H9 (cell line): ENCODE measurements around the gene MOV10L1. TPM values are rescaled to one million over a fixed set of nuclear protein-coding genes. Genes with fewer than 3 reads are reported as not detected.

Experiments
- DNase-seq: peaks from one replicate; pipeline ENCODE4 v3.0.0-alpha.2; 2017
- H2AFZ ChIP-seq: one replicate; pipeline ENCODE4 v1.6.1; 2013; ENCODE audit warnings: mild to moderate bottlenecking, low read length, control low read depth, moderate library complexity
- H2AK5ac ChIP-seq: 2 replicates; pipeline ENCODE4 v1.6.1; 2013; ENCODE audit warnings: low read length, control low read depth, mixed read lengths; ENCODE audit not compliant: insufficient read length
- H2BK120ac ChIP-seq: one replicate; pipeline ENCODE4 v1.6.1; 2013; ENCODE audit warnings: low read depth, mild to moderate bottlenecking, low read length, control low read depth, inconsistent platforms; ENCODE audit not compliant: poor library complexity, severe bottlenecking
- H2BK12ac ChIP-seq: 2 replicates; pipeline ENCODE4 v1.6.1; 2013; ENCODE audit warnings: low read length, control low read depth, mixed read lengths, low read depth; ENCODE audit not compliant: insufficient read length
- H2BK15ac ChIP-seq: 2 replicates; pipeline ENCODE4 v1.6.1; 2013; ENCODE audit warnings: low read depth, low read length, control low read depth
- H2BK20ac ChIP-seq: one replicate; pipeline ENCODE4 v1.6.1; 2013; ENCODE audit warnings: low read depth, mild to moderate bottlenecking, low read length, control low read depth, inconsistent platforms; ENCODE audit not compliant: poor library complexity, severe bottlenecking
- H2BK5ac ChIP-seq: 2 replicates; pipeline ENCODE4 v1.6.1; 2013; ENCODE audit warnings: low read length, control low read depth, mixed read lengths; ENCODE audit not compliant: insufficient read length
- H3K14ac ChIP-seq: 2 replicates; pipeline ENCODE4 v1.6.1; 2013; ENCODE audit warnings: low read length, control low read depth; ENCODE audit not compliant: insufficient read depth
- H3K18ac ChIP-seq: 2 replicates; pipeline ENCODE4 v1.6.1; 2013; ENCODE audit warnings: low read depth, mild to moderate bottlenecking, mixed read lengths, low read length, control low read depth; ENCODE audit not compliant: insufficient read length
- H3K23ac ChIP-seq: 2 replicates; pipeline ENCODE4 v1.6.1; 2013; ENCODE audit warnings: low read length, control low read depth, mixed read lengths, low read depth; ENCODE audit not compliant: insufficient read length
- H3K23me2 ChIP-seq: 2 replicates; pipeline ENCODE4 v1.6.1; 2013; ENCODE audit warnings: low read depth, mild to moderate bottlenecking, mixed read lengths, low read length, control low read depth; ENCODE audit not compliant: insufficient read length, poor library complexity, severe bottlenecking
- H3K27ac ChIP-seq: 2 replicates; pipeline ENCODE4 v1.5.1; 2013; ENCODE audit warnings: low read length, control low read depth, mixed read lengths, low read depth; ENCODE audit not compliant: insufficient read length
- H3K27me3 ChIP-seq: 2 replicates; pipeline ENCODE4 v1.6.1; 2013; ENCODE audit warnings: low read length, control low read depth, inconsistent platforms; ENCODE audit not compliant: insufficient read depth
- H3K4ac ChIP-seq: 2 replicates; pipeline ENCODE4 v1.6.1; 2013; ENCODE audit warnings: low read depth, mild to moderate bottlenecking, control low read depth, inconsistent platforms, low read length, moderate library complexity
- H3K4me1 ChIP-seq: 2 replicates; pipeline ENCODE4 v1.6.1; 2013; ENCODE audit warnings: low read length, control low read depth, inconsistent platforms; ENCODE audit not compliant: insufficient read depth
- H3K4me2 ChIP-seq: 2 replicates; pipeline ENCODE4 v1.6.1; 2013; ENCODE audit warnings: low read length, control low read depth, mixed read lengths; ENCODE audit not compliant: insufficient read length, insufficient read depth
- H3K56ac ChIP-seq: 2 replicates; pipeline ENCODE4 v1.6.1; 2013; ENCODE audit warnings: low read depth, mild to moderate bottlenecking, mixed read lengths, low read length, control low read depth; ENCODE audit not compliant: insufficient read length
- H3K79me1 ChIP-seq: 2 replicates; pipeline ENCODE4 v1.6.1; 2013; ENCODE audit warnings: low read depth, mild to moderate bottlenecking, moderate library complexity, low read length, control low read depth, inconsistent platforms; ENCODE audit not compliant: insufficient read depth, poor library complexity, severe bottlenecking
- H3K79me2 ChIP-seq: 2 replicates; pipeline ENCODE4 v1.6.1; 2013; ENCODE audit warnings: low read length, control low read depth, inconsistent platforms; ENCODE audit not compliant: insufficient read depth
- H3K9ac ChIP-seq: 2 replicates; pipeline ENCODE4 v1.6.1; 2013; ENCODE audit warnings: low read length, control low read depth, mixed read lengths; ENCODE audit not compliant: insufficient read length; ENCODE audit errors: extremely low read depth
- H3K9me3 ChIP-seq: one replicate; pipeline ENCODE4 v1.6.1; 2013; ENCODE audit warnings: low read depth, low read length, inconsistent platforms; ENCODE audit not compliant: control insufficient read depth
- H3T11ph ChIP-seq: one replicate; pipeline ENCODE4 v1.6.1; 2013; ENCODE audit warnings: mild to moderate bottlenecking, low read length, control low read depth, inconsistent platforms
- H4K20me1 ChIP-seq: one replicate; pipeline ENCODE4 v1.6.1; 2013; ENCODE audit not compliant: control insufficient read depth, insufficient read length, insufficient read depth
- H4K5ac ChIP-seq: 2 replicates; pipeline ENCODE4 v1.6.1; 2013; ENCODE audit warnings: low read depth, mild to moderate bottlenecking, mixed read lengths, low read length, control low read depth; ENCODE audit not compliant: insufficient read length
- H4K8ac ChIP-seq: replicated peaks from 2 replicates; pipeline ENCODE4 v1.6.1; 2013; ENCODE audit warnings: low read length, control low read depth, mixed read lengths, low read depth; ENCODE audit not compliant: insufficient read length
- H4K91ac ChIP-seq: 2 replicates; pipeline ENCODE4 v1.6.1; 2013; ENCODE audit warnings: low read depth, mild to moderate bottlenecking, moderate library complexity, mixed read lengths, low read length, control low read depth; ENCODE audit not compliant: insufficient read length
- H3K27ac Mint-ChIP-seq, 3 experiments: 2 replicates in 2 of 3; 3 replicates in 1 of 3; pipeline ENCODE4 v1.8.0; 2020 to 2021; ENCODE audit warnings: mixed read lengths in 3 of 3, mild to moderate bottlenecking in 1 of 3, moderate library complexity in 1 of 3
- H3K27me3 Mint-ChIP-seq: 2 replicates; pipeline ENCODE4 v1.8.0; 2021; ENCODE audit warnings: low read depth, mild to moderate bottlenecking, moderate library complexity, mixed read lengths
- H3K36me3 Mint-ChIP-seq, 3 experiments: 2 replicates in 2 of 3; 3 replicates in 1 of 3; pipeline ENCODE4 v1.8.0; 2020 to 2021; ENCODE audit warnings: low read depth in 3 of 3, mixed read lengths in 3 of 3; ENCODE audit not compliant: insufficient read depth in 1 of 3
- H3K4me1 Mint-ChIP-seq, 2 experiments: 2 replicates each; pipeline ENCODE4 v1.8.0; 2020; ENCODE audit warnings: mixed read lengths in 2 of 2
- H3K4me3 Mint-ChIP-seq, 2 experiments: 2 replicates in 1 of 2; 3 replicates in 1 of 2; pipeline ENCODE4 v1.8.0; 2020 to 2021; ENCODE audit warnings: mild to moderate bottlenecking in 2 of 2, mixed read lengths in 2 of 2, moderate library complexity in 1 of 2
- H3K9me3 Mint-ChIP-seq, 2 experiments: 2 replicates in 1 of 2; 3 replicates in 1 of 2; pipeline ENCODE4 v1.8.0; 2020; ENCODE audit warnings: mild to moderate bottlenecking in 2 of 2, mixed read lengths in 2 of 2, moderate library complexity in 1 of 2
- CTCF ChIP-seq: fragments of 200-600 bp; sonication (generic); conservative IDR thresholded peaks from 3 replicates; pipeline ENCODE4 v1.8.0; 2021; ENCODE audit warnings: antibody characterized with exemption, mild to moderate bottlenecking
- WGBS: extraction: QIAGEN DNeasy Blood & Tissue Kit; methylation state at CpG from one replicate; pipeline ENCODE4 v1.1.7; 2013; ENCODE audit warnings: missing lambda C conversion rate, low lambda C conversion rate, mixed read lengths; ENCODE audit not compliant: insufficient read length; ENCODE audit errors: extremely low coverage; 5-methylcytosine and 5-hydroxymethylcytosine counted together
- total RNA-seq: library from RNA; stranded (reverse); gene quantifications from 2 replicates; pipeline ENCODE4 v1.2.1, GENCODE V29; 2021

Gene MOV10L1
- total RNA-seq, 1 experiment from 2014 or later = not detected

GRCh38 chr22:50046019-50046415 is 43.8 kb upstream of the MOV10L1 start:
- no peak overlapping the region for H4K5ac ChIP-seq
- no peak overlapping the region; the same call in 1 of the 2 replicates for H3K14ac ChIP-seq
- no peak overlapping the region for H3K4me2 ChIP-seq
- Mint-ChIP-seq H3K9me3 (no peaks in the 10 kb centered on the region; a peak in 1 of 5 replicates), H3K36me3 (no peaks in the 10 kb centered on the region), H3K4me3 (no peak overlapping the region), H3K27me3 (peaks cover 6% of the 10 kb centered on the region), H3K4me1 (no peaks in the 10 kb centered on the region), H3K27ac (no peak overlapping the region)
- H4K20me1 ChIP-seq = no peaks in the 10 kb centered on the region
- no peak overlapping the region for H2BK20ac ChIP-seq
- no peak overlapping the region for H2BK5ac ChIP-seq
- no peak overlapping the region for H4K8ac ChIP-seq
- no peaks in the 10 kb centered on the region for H3K27me3 ChIP-seq
- H3K4me1 ChIP-seq = no peaks in the 10 kb centered on the region
- H3K18ac ChIP-seq = no peak overlapping the region
- H3K4ac ChIP-seq = no peak overlapping the region
- DNase-seq = no peak
- H3T11ph ChIP-seq = no peak overlapping the region
- no peaks in the 10 kb centered on the region for H3K79me1 ChIP-seq
- H2BK12ac ChIP-seq = no peak overlapping the region
- no peak overlapping the region for H3K23ac ChIP-seq
- H3K9ac ChIP-seq = no peak overlapping the region
- no peak overlapping the region for H3K56ac ChIP-seq
- H2BK15ac ChIP-seq = no peak overlapping the region
- no peaks in the 10 kb centered on the region for H3K79me2 ChIP-seq
- no peak overlapping the region for H2BK120ac ChIP-seq
- H4K91ac ChIP-seq = no peak overlapping the region
- no peaks in the 10 kb centered on the region for H3K23me2 ChIP-seq
- no peak overlapping the region for H3K27ac ChIP-seq
- no peak for TF ChIP-seq CTCF
- no peaks in the 10 kb centered on the region for H3K9me3 ChIP-seq
- no peak overlapping the region for H2AFZ ChIP-seq
- no CpG with 5 or more reads among the region's 19 CpGs for WGBS
- H2AK5ac ChIP-seq = no peak overlapping the region
